Panc1 (cell line): ENCODE data around the gene ZBTB12.

Source experiments
- CTCF ChIP-seq: fragments of 450-650 bp; IDR thresholded peaks from 2 replicates; pipeline ENCODE4 v1.5.1; 2017; ENCODE audit warnings: mild to moderate bottlenecking
- REST ChIP-seq, 2 experiments: IDR thresholded peaks; 2 replicates each; pipeline ENCODE4 v1.6.1; 2011 to 2012; ENCODE audit warnings: low read depth in 2 of 2, control low read depth in 1 of 2, low read length in 1 of 2, mild to moderate bottlenecking in 1 of 2, moderate library complexity in 1 of 2; ENCODE audit not compliant: insufficient read depth in 1 of 2

DNA sequence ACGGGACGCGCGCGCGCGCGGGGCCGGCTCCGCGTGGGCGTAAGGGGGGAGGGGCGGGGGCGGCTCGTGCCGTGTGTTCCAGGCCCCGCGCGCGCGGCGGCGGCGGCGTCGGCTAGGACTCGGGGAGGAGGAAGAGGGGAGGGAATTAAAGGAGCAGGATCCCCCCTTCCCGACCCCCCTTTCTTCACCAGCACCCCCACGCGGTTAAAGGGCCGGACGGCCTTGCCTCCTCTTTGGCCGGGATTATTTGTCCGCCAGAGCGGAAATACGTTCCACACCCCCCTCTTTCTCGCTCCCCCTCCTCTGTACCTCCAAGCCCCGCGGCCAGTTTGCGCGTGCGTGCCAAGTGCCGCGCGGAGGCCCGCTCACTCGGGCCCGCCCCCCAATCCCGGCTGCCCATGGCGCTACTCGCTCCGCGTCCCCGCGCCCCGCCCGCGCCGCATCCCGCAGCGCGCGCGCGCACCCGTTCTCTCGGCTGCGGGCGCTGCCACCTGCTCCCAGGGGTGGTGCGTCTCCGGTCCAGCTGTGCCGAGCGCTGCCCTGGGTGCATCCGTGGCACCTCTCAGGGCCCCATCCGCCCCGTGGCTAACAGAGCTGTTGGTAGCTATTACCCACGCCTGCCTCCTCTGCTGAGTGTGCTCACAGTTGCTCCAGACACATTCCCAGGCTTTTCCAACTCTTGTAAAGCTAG, at the start of gene ZBTB12:
- TF ChIP-seq CTCF = no peak
- TF ChIP-seq REST (IDR thresholded peaks at IDR 0.05; ENCODE audit: insufficient read depth in 1 of 2, low read depth in 2 of 2, low read length in 1 of 2) = 0 out of 4 replicates have a peak, but pooled peaks of 1 of the 2 experiments have one; percentile 18
